Stimulated activated CD4-positive, alpha-beta T cell treated with anti-CD3 and anti-CD28 coated beads, Interleukin-1b, Interleukin-23, amount 100 ng/mL, for 4 hours (primary cell): ENCODE results near the gene FANCF.
A peak's percentile ranks its signal among the peaks of the same experiment; 100 is the strongest.
"Not testable (repeated sequence)": the region's sequence is repeated elsewhere in the genome, so short reads cannot be mapped to it uniquely, and the experiment has no call there.

ENCODE experiments used
- DNase-seq, 2 donors: peaks; one replicate each; pipeline ENCODE4 v3.0.0-alpha.2; 2020; ENCODE audit warnings: low read depth in 2 of 2

Gene FANCF, protein sequence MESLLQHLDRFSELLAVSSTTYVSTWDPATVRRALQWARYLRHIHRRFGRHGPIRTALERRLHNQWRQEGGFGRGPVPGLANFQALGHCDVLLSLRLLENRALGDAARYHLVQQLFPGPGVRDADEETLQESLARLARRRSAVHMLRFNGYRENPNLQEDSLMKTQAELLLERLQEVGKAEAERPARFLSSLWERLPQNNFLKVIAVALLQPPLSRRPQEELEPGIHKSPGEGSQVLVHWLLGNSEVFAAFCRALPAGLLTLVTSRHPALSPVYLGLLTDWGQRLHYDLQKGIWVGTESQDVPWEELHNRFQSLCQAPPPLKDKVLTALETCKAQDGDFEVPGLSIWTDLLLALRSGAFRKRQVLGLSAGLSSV

DNA sequence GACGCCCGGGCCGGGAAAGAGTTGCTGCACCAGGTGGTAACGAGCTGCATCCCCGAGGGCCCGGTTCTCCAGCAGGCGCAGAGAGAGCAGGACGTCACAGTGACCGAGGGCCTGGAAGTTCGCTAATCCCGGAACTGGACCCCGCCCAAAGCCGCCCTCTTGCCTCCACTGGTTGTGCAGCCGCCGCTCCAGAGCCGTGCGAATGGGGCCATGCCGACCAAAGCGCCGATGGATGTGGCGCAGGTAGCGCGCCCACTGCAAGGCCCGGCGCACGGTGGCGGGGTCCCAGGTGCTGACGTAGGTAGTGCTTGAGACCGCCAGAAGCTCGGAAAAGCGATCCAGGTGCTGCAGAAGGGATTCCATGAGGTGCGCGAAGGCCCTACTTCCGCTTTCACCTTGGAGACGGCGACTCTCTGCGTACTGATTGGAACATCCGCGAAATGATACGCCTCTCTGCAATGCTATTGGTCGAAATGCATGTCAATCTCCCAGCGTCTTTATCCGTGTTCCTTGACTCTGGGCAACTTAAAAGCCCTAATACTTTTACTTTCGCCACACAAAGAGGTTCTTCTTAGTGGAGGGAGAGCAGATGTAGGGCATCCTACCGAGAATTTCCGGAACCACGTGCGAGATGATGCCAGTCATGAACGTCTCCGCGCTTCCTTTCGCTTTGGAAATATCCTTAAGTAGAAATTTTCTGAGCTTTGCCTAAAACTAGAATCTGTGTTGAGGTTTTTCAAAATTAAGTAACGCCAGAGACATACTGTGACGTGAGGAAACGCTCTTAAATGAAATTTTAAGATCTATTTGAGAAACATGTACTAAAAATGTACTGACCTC lies at the start of gene FANCF:
FANCF (minus strand) TSS at position 376 of the 840 bp plus-strand sequence; CDS start at position 363, 13 bp downstream.
- peak; percentile 72 to 97 for DNase-seq

DNA sequence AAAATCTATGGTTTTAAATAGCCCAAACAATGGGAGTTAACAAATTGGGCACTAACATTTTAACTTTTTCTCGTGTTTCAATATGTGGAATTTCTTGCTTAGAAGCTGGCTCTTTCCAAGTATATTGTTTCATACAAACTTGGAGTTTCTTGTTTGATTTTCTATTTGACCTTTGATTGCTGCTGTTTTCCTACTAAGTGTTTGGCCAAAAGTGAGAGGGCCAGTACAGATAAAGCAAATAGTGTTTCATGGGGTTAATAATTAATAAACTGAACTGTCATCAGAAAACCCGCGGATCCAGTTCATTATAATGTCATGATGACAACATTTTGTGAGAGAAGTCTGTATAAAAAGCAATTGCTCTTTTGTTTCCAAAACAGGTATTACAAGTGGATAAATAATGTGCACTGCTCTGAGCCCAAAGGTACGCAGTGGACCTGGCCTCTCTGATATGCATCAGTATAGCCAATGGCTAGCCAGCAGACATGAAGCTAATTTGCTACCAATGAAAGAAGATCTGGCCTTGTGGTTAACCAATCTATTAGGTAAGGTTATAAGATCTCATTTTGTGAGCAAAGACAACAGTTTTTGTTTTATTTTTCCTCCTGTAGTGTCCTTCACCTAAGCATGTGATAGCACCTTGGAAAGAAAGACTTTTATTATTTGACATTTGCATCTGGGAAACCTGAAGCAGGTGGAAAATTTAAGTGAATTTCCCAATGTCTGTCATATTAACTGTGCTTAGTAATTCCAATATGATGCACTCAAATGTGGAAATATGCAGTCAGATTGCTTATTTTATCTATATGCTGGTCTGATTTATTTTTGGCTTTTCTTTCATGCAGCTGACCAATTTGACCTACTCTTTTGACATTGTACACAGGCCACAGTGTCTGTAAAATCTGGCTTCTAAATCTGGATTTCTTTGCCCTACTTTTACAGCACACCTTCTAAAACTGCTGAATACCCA lies 49.1 kb upstream of the FANCF start:
- DNase-seq: no peak

DNA sequence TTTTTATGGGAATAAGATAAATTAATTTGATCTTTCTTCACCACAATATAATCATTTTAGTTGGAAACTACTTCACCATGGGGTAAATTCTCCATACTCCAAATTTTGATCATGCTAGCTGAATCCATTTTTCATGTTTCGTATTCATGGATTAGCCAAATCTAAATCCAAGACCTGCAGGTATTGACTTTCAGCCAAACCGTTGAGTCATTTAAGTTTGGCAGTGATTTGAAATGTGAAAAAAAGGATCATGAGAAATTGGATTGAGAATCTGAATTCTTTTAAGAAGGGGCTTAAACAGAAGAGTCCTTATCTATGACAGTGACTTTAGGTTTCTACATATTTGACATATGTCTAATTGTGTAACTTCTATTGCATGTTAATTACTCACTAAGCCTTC lies 46.1 kb upstream of the FANCF start:
- no peak for DNase-seq

DNA sequence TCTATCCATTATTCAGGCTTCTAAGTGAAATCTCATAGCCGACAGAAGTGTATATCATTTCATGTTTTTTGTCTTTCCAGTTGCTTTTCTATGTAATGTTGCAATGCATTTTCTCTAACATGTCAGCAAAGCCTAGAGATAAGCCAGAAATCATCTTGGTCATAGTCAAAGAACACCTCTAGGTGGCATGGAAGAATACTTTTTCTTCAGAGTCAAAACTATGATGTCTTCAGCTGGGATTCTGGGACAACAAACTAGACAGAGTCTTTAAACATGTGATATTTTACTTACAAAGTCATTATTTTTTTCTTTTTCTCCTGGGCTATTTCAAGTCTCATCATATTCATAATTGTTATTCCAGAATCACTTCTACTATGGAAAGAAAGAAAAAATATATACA lies 45.2 kb upstream of the FANCF start:
- no peak for DNase-seq

DNA sequence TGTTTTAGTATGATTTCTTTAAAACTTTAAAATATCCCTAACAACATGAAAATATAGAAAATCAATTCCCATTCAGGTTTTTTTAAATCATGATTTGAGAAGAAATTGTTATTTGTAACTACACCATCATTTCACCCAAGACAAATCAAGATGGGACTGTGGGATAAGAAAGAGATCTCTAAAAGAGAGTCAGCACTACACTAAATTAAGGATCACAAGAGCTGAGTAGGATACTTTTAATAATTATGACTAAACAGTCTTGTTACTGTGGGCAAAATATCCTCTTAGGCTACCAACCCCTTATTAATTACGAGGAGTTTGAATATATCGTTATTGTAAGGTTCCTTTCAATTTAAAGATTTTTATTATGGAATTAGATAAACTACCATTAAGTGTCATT lies 43.7 kb upstream of the FANCF start:
- no peak for DNase-seq

DNA sequence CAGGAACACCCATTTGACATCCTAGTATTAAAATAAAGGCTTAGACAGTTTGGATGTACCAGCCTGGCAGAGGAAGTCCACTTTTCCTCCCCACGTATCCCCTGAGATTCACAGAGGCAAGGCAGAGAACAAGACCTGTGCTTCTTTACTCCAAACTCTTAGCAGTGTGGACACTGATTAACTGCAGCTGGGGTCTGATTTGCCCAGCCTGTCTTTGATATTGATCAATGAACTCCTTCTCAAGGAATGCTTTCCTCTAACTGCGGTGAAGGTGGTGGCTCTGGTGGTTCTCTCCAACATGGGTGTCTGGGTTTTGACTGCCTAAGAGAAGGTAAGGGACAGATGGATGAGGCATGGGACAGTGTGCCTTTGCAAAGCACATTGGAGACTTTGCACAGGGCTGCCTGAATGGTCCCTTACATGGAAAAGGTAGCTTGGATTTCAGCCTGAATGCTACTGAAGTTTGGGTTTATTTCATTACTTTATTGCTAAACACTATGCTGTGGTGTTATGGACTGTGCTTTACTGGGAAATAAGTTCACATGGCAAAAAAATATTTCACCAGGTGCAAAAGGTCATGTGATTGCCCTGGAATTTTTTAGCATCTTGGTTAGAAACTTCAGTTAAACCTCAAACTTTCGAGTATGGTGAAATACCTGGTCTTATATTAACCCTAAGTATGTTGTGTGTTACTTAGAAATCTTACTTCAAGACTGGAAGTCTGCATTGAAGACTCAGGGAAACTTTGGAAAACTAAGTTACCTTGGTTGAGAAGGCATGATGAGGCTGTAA lies 42.6 kb upstream of the FANCF start:
- no peak for DNase-seq

DNA sequence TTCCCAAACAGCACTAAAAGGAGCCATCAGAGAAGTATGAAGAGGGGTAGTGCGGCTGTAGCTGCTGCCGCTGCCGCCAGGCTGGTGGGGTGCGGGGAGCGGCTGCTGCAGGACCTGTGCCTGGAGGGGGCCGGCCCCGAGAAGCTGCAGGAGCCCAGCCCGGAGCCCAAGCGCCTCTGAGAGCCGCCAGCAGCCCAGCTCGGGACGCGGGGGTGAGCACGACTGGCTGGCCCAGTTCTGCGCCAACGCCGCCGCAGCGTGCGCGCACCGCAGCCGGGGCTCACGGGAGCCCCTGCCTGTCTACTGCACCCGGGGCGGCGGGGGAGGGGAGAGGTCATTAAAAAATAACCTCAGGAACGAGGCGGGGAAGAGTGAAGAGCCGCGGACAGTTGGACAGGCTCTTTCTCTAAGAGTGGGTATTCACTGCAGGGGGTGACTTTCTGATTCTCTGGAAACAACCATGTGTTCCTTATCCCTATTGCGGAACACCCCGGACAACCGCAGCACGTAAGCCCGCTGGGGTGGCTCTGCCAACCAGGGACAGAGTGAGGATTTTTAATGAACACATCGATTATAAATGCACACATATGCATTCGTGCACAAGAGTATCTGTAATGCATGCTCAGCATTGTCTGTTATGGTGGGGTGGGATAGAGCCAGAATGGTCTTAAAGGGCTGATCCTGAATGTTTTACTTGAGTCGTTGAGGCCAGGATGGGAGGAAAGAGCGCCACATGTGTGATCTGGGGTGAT lies 41.2 kb upstream of the FANCF start:
- DNase-seq: no peak

DNA sequence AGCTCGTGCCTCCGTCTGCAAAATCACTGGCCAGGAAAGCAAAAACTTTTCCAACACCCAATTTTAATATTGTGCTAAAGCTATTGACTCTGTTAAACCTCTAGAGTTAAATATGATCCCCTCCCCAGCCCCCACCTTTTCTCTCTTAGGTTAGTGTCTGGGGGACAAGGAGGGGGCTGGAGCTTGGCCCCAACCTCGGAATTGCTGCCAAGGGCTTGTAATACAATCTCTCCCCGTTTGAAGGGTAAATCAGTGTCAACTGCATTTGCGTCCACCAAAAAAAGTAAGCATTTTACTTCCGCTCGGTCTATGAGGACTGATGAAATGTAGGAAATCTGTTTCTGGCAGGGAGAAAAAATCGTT lies 40.7 kb upstream of the FANCF start, which contains the start of gene GAS2:
GAS2 (plus strand) TSS at position 287 of the 363 bp plus-strand sequence. CDS start 8,259 bp downstream, outside the sequence.
- DNase-seq: no peak

DNA sequence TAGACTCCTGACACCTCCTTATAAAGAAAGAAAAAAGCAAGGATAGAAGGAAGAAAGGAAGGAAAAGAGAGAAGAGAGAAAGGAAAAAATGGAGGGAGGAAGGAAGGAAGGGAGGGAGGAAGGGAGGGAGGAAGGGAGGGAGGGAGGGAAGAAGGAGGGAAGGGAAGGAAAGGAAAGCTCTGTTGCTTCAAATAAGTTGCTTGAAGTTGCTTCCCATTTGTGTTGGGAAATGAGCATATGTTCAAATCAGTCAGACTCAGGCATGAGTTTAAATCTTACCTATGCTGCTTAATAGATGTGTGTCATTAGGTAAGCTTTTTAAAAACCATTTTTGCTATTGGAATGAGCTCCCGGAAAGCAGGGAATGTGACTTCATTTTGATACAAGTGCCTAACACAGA lies 34.2 kb upstream of the FANCF start:
- no peak for DNase-seq

DNA sequence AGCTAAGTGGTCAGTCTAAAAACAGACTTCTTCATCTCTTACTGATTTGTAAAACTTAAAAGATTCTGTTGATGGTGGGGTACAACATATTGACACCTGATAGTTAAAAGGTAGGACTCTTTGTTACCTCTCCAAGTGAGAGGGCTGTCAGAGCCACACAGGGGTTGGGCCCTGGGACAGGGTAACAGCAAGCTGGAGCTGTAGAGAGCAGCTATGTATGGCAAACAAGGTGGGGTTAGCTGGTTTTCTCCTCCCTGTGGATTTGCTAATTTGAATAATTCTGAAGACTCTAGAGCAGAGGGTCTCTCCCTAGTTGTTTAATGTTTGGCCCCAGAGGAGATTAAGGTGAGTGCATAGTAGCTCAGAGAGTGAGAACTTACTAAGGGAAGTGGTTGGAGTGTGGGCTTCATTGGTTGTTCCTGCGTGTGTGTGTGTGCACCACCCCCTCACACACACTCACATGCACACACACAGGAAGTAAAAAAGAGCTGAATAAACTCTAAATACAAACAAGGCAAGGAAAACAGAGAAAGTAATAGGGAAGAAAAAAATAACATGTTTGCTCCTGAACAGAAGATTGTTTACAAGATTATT lies 31.6 kb upstream of the FANCF start:
- DNase-seq: no peak

DNA sequence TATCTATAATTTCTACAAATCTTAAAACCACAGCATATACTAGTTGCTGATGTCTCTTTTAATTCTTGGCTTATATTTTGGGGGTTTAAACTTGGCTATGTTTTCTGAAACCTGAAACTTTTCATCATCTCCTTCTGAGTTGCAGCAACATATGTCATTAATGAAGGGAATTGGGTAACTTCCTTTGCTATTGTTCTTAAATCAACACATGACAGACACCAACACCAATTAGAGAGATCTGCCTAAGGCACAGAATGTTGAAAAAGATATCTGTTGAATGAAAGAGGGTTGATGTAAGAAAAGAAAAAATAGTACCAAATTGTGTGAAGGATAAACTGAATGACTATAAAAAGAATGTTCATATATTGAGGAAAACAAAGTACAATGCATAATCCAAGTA lies 30.5 kb upstream of the FANCF start:
- no peak for DNase-seq

DNA sequence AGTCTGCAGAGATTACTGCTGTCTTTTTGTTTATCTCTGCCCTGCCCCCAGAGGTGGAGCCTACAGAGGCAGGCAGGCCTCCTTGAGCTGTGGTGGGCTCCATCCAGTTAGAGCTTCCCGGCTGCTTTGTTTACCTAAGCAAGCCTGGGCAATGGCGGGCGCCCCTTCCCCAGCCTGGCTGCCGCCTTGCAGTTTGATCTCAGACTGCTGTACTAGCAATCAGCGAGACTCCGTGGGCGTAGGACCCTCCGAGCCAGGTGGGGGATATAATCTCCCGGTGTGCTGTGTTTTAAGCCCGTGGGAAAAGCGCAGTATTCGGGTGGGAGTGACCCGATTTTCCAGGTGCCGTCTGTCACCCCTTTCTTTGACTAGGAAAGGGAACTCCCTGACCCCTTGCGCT lies 26.7 kb upstream of the FANCF start:
- DNase-seq: not testable (repeated sequence)

DNA sequence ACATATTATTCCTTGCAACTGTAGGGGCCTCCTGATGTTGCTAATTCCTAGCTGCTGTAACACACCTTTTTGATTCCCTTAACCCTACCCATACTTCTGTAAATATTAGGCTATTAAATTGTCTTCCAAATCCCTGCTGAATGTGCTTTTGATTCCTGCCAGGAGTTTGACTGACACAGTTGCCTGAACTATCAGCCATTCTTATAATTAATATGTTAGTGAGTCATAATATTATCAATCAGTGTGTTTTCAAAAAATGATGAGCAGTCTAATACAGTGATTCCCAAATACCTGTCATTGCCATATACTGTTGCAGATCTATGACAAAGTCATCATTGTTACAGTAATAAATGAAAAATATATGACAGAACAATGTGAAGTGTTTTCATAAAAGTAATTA lies 15.9 kb upstream of the FANCF start:
- no peak for DNase-seq

DNA sequence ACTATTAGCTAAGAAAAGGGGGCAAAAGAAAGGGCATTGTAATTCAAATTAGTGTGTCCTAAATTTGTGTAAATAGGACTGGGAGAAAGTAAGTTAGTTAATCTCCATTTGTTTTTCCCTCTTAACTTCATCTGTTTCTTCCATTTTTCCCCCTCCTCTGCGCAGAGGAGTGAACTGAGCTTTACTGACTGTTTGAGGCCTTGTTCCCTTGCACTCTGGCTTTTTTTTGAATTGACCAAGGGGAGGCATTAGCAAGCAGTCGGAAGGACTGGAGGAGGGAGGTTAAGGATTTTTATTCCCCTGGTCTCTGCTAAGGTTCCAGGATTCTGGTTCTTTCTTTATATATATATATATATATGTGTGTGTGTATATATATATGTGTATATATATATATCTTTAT lies 15.2 kb upstream of the FANCF start:
- no peak for DNase-seq

DNA sequence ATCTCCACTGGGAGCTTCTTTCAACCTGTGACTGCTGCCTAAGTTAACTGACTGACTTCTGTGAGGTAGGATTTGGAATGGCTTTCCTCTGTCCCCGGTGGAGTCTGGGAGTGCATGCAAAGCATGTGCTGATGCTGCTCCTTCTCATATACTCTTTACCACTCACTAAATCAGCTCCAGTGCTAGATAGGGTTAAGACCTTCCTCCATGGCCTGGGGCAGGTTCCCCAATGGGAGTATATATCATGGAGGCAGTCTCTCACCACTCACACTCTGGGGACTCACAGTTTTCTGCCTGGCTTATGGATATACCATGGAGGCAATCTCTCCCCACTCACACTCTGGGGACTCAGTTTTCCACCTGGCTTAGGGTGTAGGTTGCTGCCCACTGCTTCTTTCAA lies 10.1 kb upstream of the FANCF start:
- no peak for DNase-seq

DNA sequence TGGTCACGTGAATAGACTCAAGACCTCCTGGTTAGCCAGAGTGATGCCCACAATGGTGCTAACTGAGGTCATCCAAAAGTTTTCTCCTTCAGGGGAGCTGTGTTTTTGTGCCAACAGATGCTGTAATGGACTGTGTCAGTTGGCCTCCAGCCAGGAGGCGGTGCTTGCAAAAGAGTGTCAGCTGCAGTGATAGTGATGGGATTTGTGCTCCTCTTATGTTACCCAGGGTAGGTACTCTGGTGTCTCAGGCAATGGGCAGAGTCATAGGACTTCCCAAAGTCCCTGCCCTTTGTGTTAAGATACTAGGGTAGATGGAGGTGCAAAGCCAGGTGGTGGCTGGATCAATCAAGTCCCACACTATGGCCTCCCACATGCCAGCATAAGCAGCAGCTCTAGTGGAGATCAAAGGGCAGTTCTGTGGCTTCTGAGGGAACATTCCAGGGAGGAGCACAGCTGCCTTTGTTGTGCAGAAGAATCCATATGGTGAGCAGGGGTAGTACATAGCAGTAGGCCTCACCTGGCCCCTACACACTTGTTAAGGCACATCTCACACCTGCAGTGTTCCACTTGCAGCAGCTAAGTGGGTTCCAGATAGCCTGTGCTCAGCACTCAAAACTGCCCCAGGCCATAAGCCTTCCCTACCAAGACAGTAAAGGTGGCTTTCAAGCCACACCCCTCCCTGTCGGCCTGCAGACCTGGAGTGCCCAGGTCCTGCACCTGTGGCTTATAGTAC lies 9.4 kb upstream of the FANCF start:
- DNase-seq: no peak

DNA sequence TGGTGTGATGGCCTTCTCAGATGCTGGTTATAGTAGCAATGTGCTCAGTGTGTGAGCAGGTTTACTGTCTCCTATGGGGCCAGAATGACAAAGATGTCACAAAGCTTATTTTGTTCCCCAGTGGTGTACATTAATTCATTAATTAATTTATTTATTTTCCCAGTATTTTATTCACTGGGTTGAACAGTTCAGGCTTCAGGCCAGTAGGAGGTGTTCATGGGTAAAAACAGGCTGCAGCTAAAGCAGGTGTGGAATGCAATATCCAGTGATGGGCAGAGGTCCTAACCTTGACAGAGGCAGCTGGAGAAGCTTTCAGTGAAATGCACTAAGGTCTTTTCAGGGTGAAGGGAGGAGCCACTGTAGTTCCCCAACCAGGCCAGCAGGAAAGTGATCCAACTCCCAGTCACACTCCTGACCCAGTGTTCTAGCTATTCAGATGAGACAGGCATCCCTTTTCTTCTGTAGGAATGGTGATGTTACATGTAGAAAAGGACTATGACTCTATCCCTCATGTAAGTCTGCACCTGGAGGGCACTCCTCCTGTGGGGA lies 7.8 kb upstream of the FANCF start:
- DNase-seq: no peak

DNA sequence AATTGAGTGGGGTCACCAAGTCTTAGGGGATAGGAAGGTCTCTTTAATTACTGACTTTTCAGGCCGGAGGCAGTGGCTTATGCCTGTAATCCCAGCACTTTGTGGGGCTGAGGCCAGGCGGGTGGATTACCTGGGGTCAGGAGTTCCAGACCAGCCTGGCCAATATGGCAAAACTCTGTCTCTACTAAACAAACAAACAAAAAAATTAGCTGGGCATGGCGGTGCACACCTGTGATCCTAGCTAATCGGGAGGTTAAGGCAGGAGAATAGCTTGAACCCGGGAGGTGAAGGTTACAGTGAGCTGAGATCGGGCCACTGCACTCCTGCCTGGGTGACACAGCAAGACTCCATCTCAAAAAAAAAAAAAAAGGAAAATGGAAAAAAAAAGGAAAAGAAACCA lies 1.8 kb upstream of the FANCF start:
- DNase-seq: no peak
